PC-3 (cell line): ENCODE results near the gene ASB10.

Experiments
- EZH2 ChIP-seq: fragments of 300-600 bp; sonication (generic); IDR thresholded peaks from one replicate; pipeline ENCODE4 v1.6.1; 2017; ENCODE audit warnings: antibody characterized with exemption, mild to moderate bottlenecking, low read length; ENCODE audit not compliant: unreplicated experiment
- TF ChIP-seq, protein P1 (sequence below): fragments of 300-600 bp; sonication (generic); conservative IDR thresholded peaks from 2 replicates; pipeline ENCODE4 v1.5.1; 2017; ENCODE audit warnings: antibody characterized with exemption, low read depth, mild to moderate bottlenecking, low read length

DNA sequence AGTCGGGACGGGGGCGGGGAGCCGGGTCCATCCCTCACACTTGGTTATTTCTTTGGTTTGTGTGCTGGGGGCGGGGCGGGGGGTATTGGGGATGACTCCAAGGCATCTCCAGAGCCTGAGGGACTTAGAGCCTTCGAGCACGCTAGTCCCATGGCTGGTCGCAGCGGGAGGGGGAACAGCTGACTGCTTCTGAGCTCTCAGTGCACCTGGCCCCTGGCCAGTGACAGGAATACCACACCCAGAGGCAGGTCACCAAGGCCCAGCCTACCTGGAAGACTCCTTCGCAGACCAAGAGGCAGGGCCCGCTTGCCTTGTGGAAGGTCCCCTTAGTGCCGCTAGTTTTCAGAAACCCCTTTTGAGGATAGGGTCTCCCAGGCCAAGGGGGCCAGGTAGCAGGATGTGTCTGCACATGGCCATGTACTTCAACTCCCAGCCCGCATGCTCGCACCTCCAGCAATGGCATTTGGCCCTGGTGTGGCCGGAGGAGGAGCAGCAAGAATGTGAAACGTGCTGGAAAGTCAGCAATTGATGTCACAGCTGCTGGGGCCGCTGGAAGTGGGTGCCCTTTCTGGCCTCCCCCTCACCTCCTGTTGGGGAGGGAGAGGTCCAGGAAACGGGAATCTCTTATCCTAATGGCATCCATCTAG, 60.4 kb downstream of the ASB10 start:
- TF ChIP-seq, protein P1, sequence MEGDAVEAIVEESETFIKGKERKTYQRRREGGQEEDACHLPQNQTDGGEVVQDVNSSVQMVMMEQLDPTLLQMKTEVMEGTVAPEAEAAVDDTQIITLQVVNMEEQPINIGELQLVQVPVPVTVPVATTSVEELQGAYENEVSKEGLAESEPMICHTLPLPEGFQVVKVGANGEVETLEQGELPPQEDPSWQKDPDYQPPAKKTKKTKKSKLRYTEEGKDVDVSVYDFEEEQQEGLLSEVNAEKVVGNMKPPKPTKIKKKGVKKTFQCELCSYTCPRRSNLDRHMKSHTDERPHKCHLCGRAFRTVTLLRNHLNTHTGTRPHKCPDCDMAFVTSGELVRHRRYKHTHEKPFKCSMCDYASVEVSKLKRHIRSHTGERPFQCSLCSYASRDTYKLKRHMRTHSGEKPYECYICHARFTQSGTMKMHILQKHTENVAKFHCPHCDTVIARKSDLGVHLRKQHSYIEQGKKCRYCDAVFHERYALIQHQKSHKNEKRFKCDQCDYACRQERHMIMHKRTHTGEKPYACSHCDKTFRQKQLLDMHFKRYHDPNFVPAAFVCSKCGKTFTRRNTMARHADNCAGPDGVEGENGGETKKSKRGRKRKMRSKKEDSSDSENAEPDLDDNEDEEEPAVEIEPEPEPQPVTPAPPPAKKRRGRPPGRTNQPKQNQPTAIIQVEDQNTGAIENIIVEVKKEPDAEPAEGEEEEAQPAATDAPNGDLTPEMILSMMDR, result no peak
- TF ChIP-seq EZH2, result no peak
